K562 (cell line): ENCODE results near the gene TGFB1I1. TPM values are rescaled to one million over a fixed set of nuclear protein-coding genes. Genes with fewer than 3 reads are reported as not detected.

Experiments used
- E2F6 ChIP-seq, 2 experiments: IDR thresholded peaks; 2 replicates each; pipeline ENCODE4 v1.6.1; 2011; ENCODE audit warnings: borderline replicate concordance in 1 of 2, control low read depth in 1 of 2, low read depth in 1 of 2, low read length in 1 of 2, mild to moderate bottlenecking in 1 of 2, mixed read lengths in 1 of 2, moderate library complexity in 1 of 2; ENCODE audit not compliant: insufficient read depth in 1 of 2, insufficient read length in 1 of 2, poor library complexity in 1 of 2, severe bottlenecking in 1 of 2; ENCODE audit errors: extremely low read depth in 1 of 2
- ERF ChIP-seq: fragments of 450-650 bp; formaldehyde crosslinking; IDR thresholded peaks from 2 replicates; pipeline ENCODE4 v1.4.0; 2020; ENCODE audit warnings: mild to moderate bottlenecking, mixed read lengths
- FOXJ2 ChIP-seq: fragments of 200-800 bp; sonication (Bioruptor generic); IDR thresholded peaks from 2 replicates; pipeline ENCODE4 v1.6.1; 2016; ENCODE audit warnings: missing genetic modification characterization, missing compliant biosample characterization
- FOXK2 ChIP-seq, 2 experiments: fragments of 450-650 bp; IDR thresholded peaks in 1 of 2; conservative IDR thresholded peaks in 1 of 2; 2 replicates each; pipeline ENCODE4 v1.6.1; 2016; ENCODE audit warnings: low read depth in 2 of 2, mild to moderate bottlenecking in 1 of 2
- KLF16 ChIP-seq: IDR thresholded peaks from 2 replicates; pipeline ENCODE4 v1.6.1; 2016; ENCODE audit warnings: antibody characterized with exemption
- OTX1 ChIP-seq: fragments of 450-650 bp; formaldehyde crosslinking; IDR thresholded peaks from 2 replicates; pipeline ENCODE4 v1.4.0; 2022; ENCODE audit warnings: mild to moderate bottlenecking
- PHF21A ChIP-seq: fragments of 450-650 bp; IDR thresholded peaks from 2 replicates; pipeline ENCODE4 v1.6.1; 2017; ENCODE audit warnings: low read depth, borderline replicate concordance
- SIN3A ChIP-seq, 2 experiments: fragments of 150-350 bp in 1 of 2; IDR thresholded peaks; 2 replicates each; pipeline ENCODE4 v1.6.1; 2011 to 2016; ENCODE audit warnings: borderline replicate concordance in 2 of 2, low read depth in 2 of 2, low read length in 2 of 2, mild to moderate bottlenecking in 2 of 2, moderate library complexity in 2 of 2; ENCODE audit not compliant: control insufficient read depth in 1 of 2
- SIX5 ChIP-seq, 2 experiments: IDR thresholded peaks; 2 replicates each; pipeline ENCODE4 v1.6.1; 2011; ENCODE audit warnings: low read length in 2 of 2, borderline replicate concordance in 1 of 2, low read depth in 1 of 2, mild to moderate bottlenecking in 1 of 2, moderate library complexity in 1 of 2; ENCODE audit not compliant: insufficient read depth in 1 of 2
- SMARCE1 ChIP-seq: fragments of 450-650 bp; IDR thresholded peaks from 2 replicates; pipeline ENCODE4 v1.7.1; 2016; ENCODE audit warnings: mild to moderate bottlenecking
- TAF1 ChIP-seq: IDR thresholded peaks from 2 replicates; pipeline ENCODE4 v1.6.1; 2011; ENCODE audit warnings: mild to moderate bottlenecking, low read length, moderate library complexity; ENCODE audit not compliant: insufficient read depth, control insufficient read depth, severe bottlenecking; ENCODE audit errors: extremely low read depth
- XRCC5 ChIP-seq: fragments of 200-400 bp; formaldehyde crosslinking; IDR thresholded peaks from 2 replicates; pipeline ENCODE4 v1.6.1; 2017; ENCODE audit warnings: low read depth, mild to moderate bottlenecking, low read length
- ZBTB43 ChIP-seq: sonication (generic); formaldehyde crosslinking; IDR thresholded peaks from 2 replicates; pipeline ENCODE4 v1.8.0; 2023; ENCODE audit warnings: mild to moderate bottlenecking, missing genetic modification reagents
- ZNF121 ChIP-seq: sonication (generic); formaldehyde crosslinking; conservative IDR thresholded peaks from 2 replicates; pipeline ENCODE4 v1.8.0; 2022; ENCODE audit warnings: missing genetic modification reagents
- ZNF239 ChIP-seq: fragments of 250-450 bp; sonication (Bioruptor Pico); IDR thresholded peaks from 2 replicates; pipeline ENCODE4 v1.4.0; 2020; ENCODE audit warnings: mild to moderate bottlenecking
- ZNF311 ChIP-seq: fragments of 250-450 bp; sonication (Bioruptor Pico); IDR thresholded peaks from 2 replicates; pipeline ENCODE4 v1.4.0; 2020; ENCODE audit warnings: mild to moderate bottlenecking, moderate library complexity
- ZNF316 ChIP-seq: fragments of 450-650 bp; IDR thresholded peaks from 2 replicates; pipeline ENCODE4 v1.6.1; 2016
- ZNF57 ChIP-seq: fragments of 450-650 bp; formaldehyde crosslinking; IDR thresholded peaks from 2 replicates; pipeline ENCODE4 v1.4.0; 2020; ENCODE audit warnings: mild to moderate bottlenecking, moderate library complexity
- ZNF699 ChIP-seq: fragments of 250-450 bp; sonication (Bioruptor Pico); IDR thresholded peaks from 2 replicates; pipeline ENCODE4 v1.8.0; 2021; ENCODE audit warnings: mild to moderate bottlenecking, moderate library complexity; ENCODE audit not compliant: insufficient replicate concordance
- ZNF764 ChIP-seq: fragments of 250-450 bp; sonication (Bioruptor Pico); IDR thresholded peaks from 2 replicates; pipeline ENCODE4 v1.4.0; 2020; ENCODE audit warnings: low read depth, mild to moderate bottlenecking, moderate library complexity
- polyA plus RNA-seq, 8 experiments: library from polyadenylated mRNA; depleted of rRNA in 4 of 8; stranded (reverse) in 5 of 8; unstranded in 3 of 8; fragments of >200 nt; fragmentation: Nextera tagmentation in 2 of 8; fragmentation: Illumina TruSeq in 1 of 8; extraction: Ambion mirVana in 2 of 8; extraction: Trizol in 1 of 8; gene quantifications; 2 replicates each; pipeline versions ENCODE4 v1.2.1 to v1.2.3, GENCODE V29; 2011 to 2014; ENCODE audit warnings: inconsistent platforms in 1 of 8, missing spikeins in 1 of 8
- total RNA-seq, 7 experiments: library from RNA; depleted of rRNA in 6 of 7; stranded (reverse); fragments of >200 nt in 6 of 7; fragmentation: Illumina TruSeq in 2 of 7; extraction: Trizol in 2 of 7; gene quantifications; 2 replicates each; pipeline versions ENCODE4 v1.2.1 to v1.2.3, GENCODE V29; 2011 to 2021; ENCODE audit warnings: low replicate concordance in 1 of 7
- TF ChIP-seq, protein P1 (sequence below): fragments of 450-650 bp; formaldehyde crosslinking; IDR thresholded peaks from 2 replicates; pipeline ENCODE4 v1.4.0; 2020; ENCODE audit warnings: mild to moderate bottlenecking, mixed read lengths
- TF ChIP-seq, protein P2 (sequence below): sonication (generic); formaldehyde crosslinking; IDR thresholded peaks from 2 replicates; pipeline ENCODE4 v1.8.0; 2022; ENCODE audit warnings: mild to moderate bottlenecking, missing genetic modification reagents

TGFB1I1 gene
- total and polyA plus RNA-seq, 9 of the 15 experiments (the other 6 are each of a cell fraction or from before 2014, with no cell fraction given), result 0.04 to 0.91 (median 0.19) TPM

- peak; percentile 86 to 87 for TF ChIP-seq E2F6 (IDR thresholded peaks at IDR 0.05; ENCODE audit: borderline replicate concordance in 1 of 2, extremely low read depth in 1 of 2, insufficient read depth in 1 of 2, insufficient read length in 1 of 2, low read depth in 1 of 2, low read length in 1 of 2, poor library complexity in 1 of 2, severe bottlenecking in 1 of 2)
- peak; percentile 89; the same call in 1 of the 2 replicates for TF ChIP-seq ERF
- peak; percentile 58; the same call in 1 of the 2 replicates for TF ChIP-seq ZNF57 (CRISPR knock-in tag)
- TF ChIP-seq PHF21A, result no peak
- 0 out of 2 replicates have a peak, but pooled peaks have one; percentile 21 for TF ChIP-seq ZNF764 (CRISPR knock-in tag)
- peak; percentile 48 for TF ChIP-seq FOXJ2 (tag)
- TF ChIP-seq SMARCE1, result no peak
- peak; percentile 69; the same call in 1 of the 2 replicates for TF ChIP-seq ZBTB43 (CRISPR knock-in tag)
- peak; percentile 40 to 87; a peak in 3 of 4 replicates for TF ChIP-seq SIN3A (IDR thresholded peaks at IDR 0.05; ENCODE audit: borderline replicate concordance in 2 of 2, control insufficient read depth in 1 of 2, low read depth in 2 of 2, low read length in 2 of 2)
- TF ChIP-seq OTX1 (CRISPR knock-in tag), result peak; percentile 91; the same call in 1 of the 2 replicates
- peak; percentile 48 to 52; a peak in 3 of 4 replicates for TF ChIP-seq FOXK2 (conservative IDR thresholded peaks at IDR 0.05 in 1 of 2, IDR thresholded peaks at IDR 0.05 in 1 of 2; ENCODE audit: low read depth in 2 of 2)
- TF ChIP-seq, protein P1, sequence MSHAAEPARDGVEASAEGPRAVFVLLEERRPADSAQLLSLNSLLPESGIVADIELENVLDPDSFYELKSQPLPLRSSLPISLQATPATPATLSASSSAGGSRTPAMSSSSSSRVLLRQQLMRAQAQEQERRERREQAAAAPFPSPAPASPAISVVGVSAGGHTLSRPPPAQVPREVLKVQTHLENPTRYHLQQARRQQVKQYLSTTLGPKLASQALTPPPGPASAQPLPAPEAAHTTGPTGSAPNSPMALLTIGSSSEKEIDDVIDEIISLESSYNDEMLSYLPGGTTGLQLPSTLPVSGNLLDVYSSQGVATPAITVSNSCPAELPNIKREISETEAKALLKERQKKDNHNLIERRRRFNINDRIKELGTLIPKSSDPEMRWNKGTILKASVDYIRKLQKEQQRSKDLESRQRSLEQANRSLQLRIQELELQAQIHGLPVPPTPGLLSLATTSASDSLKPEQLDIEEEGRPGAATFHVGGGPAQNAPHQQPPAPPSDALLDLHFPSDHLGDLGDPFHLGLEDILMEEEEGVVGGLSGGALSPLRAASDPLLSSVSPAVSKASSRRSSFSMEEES, result no peak
- TF ChIP-seq SIX5 (IDR thresholded peaks at IDR 0.05; ENCODE audit: borderline replicate concordance in 1 of 2, insufficient read depth in 1 of 2, low read depth in 1 of 2, low read length in 2 of 2), result peak; percentile 79 to 80
- TF ChIP-seq TAF1, result peak; percentile 92
- TF ChIP-seq, protein P2, sequence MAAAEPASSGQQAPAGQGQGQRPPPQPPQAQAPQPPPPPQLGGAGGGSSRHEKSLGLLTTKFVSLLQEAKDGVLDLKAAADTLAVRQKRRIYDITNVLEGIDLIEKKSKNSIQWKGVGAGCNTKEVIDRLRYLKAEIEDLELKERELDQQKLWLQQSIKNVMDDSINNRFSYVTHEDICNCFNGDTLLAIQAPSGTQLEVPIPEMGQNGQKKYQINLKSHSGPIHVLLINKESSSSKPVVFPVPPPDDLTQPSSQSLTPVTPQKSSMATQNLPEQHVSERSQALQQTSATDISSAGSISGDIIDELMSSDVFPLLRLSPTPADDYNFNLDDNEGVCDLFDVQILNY (CRISPR knock-in tag), result no peak
- TF ChIP-seq XRCC5, result peak; percentile 18; the same call in 1 of the 2 replicates
- peak; percentile 44; the same call in 1 of the 2 replicates for TF ChIP-seq ZNF239 (CRISPR knock-in tag)
- 0 out of 2 replicates have a peak, but pooled peaks have one; percentile 15 for TF ChIP-seq ZNF311
- no peak for TF ChIP-seq ZNF121 (CRISPR knock-in tag)
- no peak for TF ChIP-seq ZNF316
- no peak for TF ChIP-seq ZNF699
- TF ChIP-seq KLF16, result no peak
Observed at GRCh38 chr16:31458844-31459686, 12.9 kb upstream of the TGFB1I1 start, which contains the start of gene ARMC5 (continued).
